ENCODE results near the gene CX3CL1.

CX3CL1 gene

DNA sequence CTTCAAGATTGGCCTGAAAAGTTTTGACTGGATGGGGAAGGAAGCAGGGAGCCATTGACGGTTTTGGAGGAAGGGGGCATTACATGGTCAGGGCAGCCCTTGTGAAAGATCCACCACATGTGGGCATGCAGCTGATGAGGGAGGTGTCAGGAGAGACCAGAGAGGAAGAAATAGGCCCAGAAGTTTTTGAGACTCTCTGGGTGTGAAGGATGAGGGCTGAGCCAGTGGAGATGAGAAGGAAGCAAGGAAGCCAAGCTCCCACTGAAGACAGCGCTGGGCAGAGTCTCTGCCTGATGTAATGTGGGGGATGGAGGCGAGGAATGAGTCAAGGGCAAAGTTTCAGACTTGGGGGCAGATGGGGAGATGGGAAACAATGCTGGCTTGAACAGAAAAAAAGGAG is 32.8 kb downstream of the CX3CL1 start:
- no peak for DNase-seq (ENCODE audit: low spot score)

DNA sequence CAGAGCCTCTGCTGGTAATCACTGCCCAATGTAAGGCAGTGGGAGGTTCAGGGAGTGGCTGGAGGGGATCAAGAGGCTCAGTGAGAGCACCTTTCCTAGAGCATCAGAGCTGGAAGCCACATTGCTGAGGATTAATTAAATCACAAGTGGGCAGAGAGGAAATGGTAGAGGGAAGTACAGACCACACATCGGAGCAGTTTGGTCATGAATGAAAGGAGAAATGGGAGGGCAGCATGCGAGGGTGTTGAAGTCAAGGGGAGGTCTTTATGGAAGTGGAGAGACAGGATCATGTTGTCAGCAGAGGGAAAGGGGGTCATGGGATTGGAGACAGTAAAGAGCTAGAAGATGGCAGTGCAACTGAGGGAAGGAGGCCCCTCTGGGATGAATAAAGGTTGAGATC is 34.6 kb downstream of the CX3CL1 start:
- DNase-seq (ENCODE audit: low spot score): no peak

DNA sequence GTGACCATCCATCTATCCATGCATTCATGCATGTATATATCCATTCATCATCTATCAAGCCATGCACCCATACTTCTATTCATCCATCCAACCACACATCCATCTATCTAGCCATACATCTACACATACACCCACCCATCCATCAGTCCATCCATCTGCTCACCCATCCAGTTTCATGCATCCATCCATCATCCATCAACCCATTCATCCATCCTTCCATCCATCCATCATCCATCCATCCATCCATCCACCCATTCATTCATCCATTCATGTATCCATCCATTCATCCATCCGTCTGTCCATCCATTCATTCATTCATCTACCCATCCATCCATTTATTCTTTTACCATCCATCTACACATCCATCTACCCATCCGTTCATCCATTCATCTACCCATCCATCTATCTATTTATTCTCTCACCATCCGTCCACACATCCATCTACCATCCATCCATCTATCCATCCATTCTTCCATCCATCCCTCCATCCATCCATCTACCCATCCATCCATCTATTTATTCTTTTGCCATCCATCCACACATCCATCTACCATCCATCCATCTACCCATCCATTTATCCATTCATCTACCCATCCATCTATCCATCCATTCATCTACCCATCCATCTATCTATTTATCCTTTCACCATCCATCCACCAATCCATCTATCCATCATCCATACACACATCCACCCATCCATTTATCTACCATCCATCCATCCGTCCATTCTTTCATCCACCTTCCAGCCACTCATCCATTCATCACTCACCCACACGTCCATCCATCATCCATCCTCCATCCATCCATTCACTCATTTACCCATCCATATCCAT is 35.4 kb downstream of the CX3CL1 start:
- DNase-seq (ENCODE audit: low spot score): no peak

DNA sequence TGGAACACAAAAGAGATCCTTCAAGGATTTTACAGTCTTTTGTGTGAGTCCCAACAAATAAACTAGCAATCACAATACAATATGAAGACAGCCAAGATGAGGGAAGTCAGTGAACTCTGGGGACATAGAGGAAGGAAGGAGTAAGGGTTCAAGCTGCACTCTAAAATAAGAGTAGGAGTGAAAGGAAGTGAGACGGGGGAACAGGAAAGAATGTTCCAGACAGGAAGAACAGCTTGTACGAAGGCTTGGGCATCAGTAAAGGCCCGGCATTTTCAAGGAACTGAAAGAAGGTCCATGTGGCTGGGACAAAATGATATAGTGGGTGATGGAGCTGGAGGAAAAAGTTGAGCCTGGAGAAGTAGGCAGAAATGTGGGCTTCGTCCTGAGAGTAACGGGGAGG is 36.8 kb downstream of the CX3CL1 start:
- DNase-seq (ENCODE audit: low spot score): no peak

DNA sequence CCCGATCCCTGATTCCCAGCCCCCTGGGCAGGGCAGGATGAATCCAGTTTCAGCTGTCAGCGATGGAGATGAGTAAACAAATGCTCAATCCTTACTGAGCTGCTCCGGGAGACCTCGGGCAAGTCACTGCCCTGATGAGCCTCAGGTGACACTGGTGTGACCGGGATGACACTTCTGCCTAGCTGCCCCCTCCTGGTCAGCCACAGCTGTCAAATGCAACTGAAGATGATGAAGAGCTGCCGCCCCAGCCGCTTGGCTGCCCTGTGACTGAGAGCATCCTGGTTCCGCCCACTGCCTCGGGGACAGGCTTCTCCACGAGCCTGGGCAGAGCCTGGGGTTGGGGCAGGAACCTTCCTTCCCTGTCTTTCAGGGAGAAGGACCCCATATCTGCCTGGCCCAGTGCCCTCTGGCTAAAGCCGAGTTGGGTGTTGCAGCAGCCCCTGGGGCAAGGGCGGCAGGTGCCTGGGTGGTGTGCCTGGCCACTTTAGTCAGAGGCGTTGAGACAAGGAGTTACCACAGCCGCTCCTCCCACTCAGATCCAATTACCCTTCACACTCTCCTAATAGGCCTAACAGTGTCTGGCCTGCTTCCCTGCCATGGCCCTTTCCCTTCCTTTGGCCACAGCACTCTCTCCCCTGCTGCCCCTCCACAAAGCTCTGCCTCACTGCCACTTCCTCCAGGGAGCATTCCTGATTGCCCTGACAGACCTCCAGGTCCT is 37.7 kb downstream of the CX3CL1 start:
- no peak for DNase-seq (ENCODE audit: low spot score)

DNA sequence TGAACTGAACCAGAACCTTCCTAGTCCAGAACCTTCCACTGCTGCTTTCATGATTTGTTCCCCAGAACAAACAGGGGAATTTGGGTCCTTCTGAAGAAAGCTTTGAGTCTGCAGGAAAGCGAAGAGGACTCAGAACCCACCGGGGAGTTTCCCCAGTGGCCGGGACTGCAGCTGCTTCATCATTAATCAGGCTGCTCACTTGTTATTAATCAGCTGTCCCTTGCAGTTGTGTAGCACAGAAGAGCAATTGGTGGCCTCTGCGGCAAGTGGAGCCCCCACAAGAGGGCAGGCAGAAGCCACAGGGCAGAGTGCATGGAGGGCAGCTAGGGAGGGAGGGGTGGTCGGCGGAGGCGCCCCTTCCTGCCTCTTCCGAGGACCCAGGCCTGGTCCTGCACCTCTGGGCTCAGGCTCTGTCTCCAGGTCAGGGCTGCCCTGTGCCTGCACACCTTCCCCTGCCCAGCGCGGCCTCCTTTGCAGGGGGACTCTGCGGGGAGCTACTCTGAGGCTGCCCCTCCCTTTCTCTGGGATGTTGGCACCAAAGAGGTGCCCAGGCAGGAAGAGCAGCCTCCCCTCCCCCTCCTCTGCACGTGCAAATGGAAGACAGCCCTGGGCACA is 39.2 kb downstream of the CX3CL1 start:
- DNase-seq (ENCODE audit: low spot score): no peak

DNA sequence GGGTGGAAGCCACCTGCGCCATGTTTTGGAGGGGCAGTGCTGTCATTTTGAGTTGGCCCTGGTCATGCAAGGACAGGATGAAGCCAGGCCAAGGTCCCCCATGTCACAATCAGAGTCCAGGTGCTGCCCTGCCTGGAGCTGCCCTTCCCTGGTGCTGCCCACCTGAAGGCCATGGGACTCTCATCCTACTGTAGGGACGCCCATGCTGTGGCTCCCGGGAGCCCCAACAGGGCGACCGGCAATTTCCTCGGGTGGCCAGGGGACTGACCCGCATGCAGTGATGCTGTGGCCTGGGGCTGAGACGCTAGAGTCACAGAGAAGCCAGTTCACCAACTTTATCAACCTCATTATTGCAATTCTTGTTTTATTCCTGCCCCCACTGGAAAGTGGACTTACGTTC is 40.3 kb downstream of the CX3CL1 start:
- DNase-seq (ENCODE audit: low spot score): no peak

DNA sequence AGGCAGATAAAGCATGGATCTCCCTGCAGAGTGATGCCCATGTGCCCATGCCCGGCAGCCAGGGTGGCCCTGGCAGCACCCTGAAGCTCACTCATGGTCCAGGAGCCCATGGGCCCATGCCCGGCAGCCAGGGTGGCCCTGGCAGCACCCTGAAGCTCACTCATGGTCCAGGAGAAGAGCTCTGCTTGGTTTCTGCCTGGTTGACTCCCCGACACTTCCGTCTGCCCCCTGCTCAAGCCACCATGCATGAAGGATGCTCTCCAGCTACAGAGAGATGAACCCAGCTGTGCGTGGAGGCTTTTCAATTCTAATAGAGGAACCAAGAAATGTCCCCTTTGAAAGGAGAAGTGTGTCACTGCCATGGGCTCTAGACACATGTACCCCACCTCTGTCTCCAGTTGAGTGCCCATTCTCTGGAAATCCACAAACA is 41.0 kb downstream of the CX3CL1 start:
- DNase-seq (ENCODE audit: low spot score): peak; percentile 83

DNA sequence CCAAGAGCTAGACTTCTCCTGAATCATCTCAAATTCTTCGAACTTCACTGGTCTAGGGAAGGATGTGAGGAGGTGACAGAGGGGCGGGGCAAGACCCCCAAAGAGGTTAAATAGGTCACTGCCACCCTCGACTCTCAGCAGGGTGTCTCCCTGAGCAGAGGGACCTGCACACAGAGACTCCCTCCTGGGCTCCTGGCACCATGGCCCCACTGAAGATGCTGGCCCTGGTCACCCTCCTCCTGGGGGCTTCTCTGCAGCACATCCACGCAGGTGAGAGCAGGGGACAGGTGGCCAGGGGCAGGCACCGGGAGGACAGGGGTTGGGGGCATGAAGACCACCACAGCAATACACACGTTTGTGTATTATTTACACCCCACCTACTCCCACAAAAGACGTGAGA is 41.4 kb downstream of the CX3CL1 start:
- no peak for DNase-seq (ENCODE audit: low spot score)

DNA sequence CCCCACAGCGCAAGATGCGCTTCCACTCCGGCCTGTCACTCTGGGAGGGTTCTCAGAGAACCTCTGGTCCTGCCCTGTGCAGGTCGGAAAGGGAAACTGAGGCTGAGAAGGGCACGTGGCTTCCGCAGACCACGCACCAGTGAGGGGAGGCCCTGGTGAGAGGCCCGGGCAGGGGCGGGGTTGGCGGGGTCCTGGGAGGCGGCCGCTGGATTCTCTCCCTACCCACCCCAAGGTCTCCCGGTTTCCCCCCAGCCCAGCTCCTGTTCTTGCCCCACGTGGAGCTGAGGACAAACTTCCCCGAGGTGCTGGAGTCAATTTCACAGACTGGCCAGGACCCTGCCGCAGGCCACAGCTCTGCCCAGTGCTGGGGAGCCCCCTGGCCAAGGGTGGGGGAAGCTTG is 43.8 kb downstream of the CX3CL1 start:
- DNase-seq (ENCODE audit: low spot score): no peak

DNA sequence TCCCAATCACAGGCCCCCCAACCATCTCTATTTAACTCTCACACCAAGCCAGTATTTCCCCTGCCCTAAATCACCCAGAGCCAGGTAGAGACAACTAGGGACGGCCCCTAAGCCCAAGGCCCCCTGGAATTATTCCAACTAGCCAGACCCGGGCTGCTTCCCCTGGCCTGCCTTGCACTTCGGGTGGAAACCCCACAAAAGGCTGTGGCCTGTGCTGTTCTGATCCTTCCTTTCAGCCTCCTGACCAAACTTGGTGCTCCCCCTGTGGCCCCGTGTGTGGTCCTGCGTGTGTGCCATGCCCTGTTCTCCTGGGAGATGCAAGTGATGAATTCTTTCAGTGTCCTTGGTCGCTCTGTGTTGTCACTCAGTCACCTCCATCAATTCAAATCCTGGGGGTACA is 47.2 kb downstream of the CX3CL1 start:
- DNase-seq (ENCODE audit: low spot score): no peak

DNA sequence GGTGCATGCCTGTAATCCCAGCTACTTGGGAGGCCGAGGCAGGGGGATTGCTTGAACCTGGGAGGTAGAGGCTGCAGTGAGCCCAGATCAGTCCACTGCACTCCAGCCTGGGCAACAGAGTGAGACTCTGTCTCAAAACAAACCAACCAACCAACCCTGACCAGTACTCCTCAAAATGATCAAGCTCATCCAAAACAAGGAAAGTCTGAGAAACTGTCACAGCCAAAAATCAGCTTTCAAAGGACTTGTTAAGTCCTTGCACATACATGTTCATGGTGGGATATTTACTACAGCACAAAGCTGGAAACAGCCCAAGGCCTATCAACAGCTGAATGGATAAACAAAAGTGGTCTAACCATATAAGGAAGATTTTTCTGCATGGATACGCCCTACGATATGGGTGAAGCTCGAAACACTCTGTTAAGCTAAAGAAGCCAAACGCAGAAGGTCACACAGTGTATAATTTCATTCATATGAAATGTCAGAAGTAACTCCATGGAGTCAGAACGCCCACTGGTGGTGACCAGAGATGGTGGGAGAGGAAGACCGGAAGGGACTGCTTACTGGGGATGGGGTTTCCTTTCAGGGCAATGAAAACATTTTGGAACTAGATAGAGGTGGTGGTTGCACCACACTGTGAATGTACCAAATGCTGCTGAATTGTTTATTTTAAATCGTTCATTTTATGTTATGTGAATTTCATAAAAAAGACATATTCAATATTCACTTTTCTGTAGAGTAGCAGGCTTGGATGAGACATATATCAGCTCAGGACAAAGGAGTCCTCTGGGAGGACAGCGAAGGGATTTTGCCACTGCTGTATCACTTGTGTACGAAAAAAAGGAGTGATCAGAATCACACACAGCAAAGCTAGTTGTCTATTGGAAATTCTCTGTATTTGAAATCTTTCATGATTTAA is 50.0 kb downstream of the CX3CL1 start:
- peak; percentile 53 for DNase-seq (ENCODE audit: low spot score)

DNA sequence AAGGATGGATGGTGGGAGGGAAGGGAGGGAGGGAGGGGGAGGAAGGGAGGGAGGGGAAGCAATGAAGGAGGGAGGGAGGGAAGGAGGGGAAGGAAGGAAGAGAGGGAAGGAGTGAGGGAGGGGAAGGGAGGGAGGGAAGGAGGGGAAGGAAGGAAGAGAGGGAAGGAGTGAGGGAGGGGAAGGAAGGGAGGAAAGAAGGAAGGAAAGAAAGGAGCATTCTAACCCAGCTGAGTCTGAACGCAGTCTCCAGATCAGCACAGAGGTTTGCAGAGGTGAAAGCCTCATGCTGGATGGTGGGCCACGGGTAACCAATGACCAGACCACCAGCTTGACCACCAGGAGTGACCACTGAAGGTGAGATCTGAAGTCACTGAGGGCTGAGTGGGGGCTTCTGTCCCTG is 50.9 kb downstream of the CX3CL1 start:
- DNase-seq (ENCODE audit: low spot score): no peak

DNA sequence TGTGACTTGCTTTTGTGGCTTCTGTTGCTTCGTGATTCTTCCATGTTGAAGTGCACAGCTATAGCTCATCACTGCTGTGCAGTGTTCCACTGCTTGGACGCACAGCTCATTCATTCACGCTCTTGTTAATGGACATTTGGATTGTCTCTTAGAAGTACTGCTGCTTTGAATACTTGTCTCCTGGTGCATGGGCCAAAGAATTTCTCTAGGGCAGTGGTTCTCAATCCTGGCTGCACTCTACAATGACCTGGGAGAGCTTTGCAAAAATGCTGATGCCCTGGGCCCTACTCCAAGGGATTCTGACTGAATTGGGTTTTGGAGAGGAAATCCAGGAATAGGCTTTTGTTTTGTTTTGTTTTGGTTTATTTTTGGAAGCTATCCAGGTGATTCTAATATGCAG is 52.3 kb downstream of the CX3CL1 start:
- DNase-seq (ENCODE audit: low spot score): no peak

DNA sequence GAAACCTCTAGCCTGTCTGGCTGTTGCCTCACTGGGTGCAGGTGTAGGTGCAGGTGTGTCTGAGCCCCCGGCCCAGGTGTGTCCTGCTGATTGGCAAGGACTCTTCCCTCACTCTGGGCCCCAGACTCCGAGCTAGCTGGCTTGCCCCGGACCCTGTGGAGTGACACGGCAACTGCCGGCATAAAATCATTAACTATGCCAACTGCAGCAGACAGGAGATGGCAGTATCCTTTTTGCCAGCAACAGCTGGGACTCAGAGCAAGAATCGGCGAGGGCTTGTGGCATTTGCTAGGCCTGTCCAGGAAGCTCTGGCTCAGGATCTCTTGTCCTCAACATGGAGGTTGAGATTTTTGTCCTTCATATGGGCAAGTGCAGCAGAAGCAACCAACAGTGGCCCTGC is 54.1 kb downstream of the CX3CL1 start:
- DNase-seq (ENCODE audit: low spot score): no peak

DNA sequence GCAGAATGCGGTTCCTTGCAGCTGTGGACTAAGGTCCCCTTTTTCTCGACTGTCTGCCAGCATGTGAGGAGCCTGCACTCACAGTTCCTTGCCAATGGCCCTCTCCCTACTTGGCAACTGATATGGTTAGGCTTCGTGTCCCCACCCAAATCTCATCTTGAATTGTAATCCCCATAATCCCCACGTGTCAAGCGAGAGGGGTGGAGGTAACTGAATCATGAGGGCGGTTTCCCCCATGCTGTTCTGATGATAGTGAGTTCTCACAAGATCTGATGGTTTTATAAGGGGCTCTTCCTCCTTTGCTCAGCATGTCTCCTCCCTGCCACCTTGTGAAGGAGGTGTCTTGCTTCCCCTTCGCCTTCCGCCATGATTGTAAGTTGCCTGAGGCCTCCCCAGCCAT is 55.0 kb downstream of the CX3CL1 start:
- DNase-seq (ENCODE audit: low spot score): no peak

DNA sequence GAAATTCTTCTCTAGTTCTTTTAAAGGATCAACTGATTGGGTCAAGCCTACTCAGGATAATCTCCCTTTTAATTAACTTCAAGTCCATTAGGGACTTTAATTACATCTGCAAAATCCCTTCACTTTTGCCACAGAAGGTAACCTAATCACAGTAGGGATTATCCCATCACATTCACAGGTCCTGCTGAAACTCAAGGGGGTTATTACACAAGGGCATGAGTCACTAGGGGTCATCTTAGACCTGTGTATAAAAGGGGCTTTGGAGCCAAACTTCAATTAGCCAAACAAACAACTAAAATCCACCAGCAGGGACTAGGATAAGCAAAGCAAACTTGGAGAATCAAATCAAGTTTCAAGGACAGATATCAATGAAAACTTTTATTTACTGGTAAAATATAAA is 55.5 kb downstream of the CX3CL1 start:
- DNase-seq (ENCODE audit: low spot score): no peak

DNA sequence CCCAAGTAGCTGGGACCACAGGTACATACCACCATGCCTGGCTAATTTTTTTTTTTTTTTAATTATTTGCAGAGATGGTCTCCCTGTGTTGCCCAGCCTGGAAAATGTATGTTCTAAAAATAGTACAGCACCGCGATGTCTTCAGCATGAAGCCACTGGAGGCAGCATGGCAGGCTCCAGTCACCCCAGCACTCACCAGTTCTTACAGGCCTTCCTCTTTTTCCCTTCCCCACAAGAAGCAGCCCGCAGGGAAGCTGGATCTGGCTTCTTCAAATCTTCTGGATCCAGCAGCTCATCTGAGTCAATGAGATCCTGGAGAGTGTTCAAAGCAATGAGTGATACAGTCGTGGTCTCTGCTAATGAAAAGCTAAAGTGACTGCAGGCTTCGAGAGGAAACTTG is 58.7 kb downstream of the CX3CL1 start:
- DNase-seq (ENCODE audit: low spot score): no peak

DNA sequence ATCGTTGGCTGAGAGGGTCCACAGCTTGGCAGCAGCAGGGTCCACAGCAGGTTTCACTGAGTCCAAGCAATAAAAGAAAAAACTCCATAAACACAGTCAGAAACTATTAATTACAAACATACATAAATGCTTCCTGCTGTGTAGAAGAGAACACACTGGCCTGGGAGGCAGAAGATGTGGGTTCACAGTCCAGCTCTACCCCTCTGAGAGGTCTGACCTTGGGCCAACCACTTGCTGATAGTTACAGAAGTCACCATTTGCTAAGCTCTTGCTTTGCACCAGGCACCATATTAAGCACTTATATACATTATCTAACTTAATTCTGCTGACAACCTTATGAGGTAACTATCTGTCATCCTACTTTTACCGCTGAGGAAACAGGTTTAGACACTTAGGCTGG is 60.2 kb downstream of the CX3CL1 start:
- DNase-seq (ENCODE audit: low spot score): no peak

DNA sequence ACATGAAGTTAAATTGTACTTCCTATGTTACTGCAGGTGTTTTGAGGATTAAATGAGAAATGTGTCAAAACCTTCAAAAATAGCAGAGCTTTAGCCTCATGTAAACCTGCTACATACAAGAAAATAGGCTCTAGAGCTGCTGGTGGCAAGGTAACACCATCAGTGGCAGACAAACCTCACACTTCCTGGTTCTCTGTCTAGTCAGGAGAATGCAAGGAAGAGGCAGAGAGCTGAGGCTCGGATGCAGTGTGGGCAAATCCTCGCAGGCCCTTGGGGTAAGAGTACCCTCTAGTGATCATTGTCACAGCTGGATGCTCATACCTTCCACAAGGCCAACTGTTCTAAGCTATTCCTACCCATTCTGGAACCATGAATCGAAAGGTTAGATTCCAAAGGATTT is 60.7 kb downstream of the CX3CL1 start:
- no peak for DNase-seq (ENCODE audit: low spot score)

DNA sequence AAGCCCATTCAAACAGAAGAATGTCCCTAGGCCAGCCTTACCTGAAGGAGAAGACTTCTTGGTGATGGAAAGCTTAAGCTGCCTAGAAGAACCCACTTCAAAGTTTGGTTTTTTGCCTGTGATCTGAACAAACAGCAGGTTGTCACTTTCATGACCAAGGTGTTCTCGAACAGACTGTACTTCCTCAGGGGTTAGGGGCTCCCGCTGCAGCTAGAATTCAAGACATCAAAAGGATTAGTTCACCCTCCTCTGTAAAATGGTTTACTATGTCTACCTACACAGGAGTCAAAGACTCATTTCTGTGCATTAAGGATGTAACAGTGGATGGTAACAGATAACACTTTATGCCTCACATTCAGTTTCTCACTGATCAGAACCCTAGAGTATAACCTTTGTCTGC is 61.7 kb downstream of the CX3CL1 start:
- no peak for DNase-seq (ENCODE audit: low spot score)
